ENCODE measurements around the gene TBC1D4. TPM values are rescaled to one million over a fixed set of nuclear protein-coding genes. Genes with fewer than 3 reads are reported as not detected.

Gene TBC1D4
- total RNA-seq, 4 donors from 2014 or later: 49.9 to 279 (median 211) TPM

- no peaks in the 10 kb centered on the region for H3K36me3 ChIP-seq
- intact Hi-C loops (cut with DNase I; ENCODE audit: low total_unique reads) (loop anchor here (10.0 kb wide), 1 partner anchor 310 kb away; no protein-coding TSS in a partner anchor), in situ Hi-C loops (cut with MboI; ENCODE audit: low sequenced_read_pairs in 4 of 4) (no loop called here)
- peaks cover 57 to 69% of the 10 kb centered on the region in 2 donors for H3K4me1 ChIP-seq
- H3K27ac ChIP-seq: peak overlapping the region; percentile 85 to 98 (median 92)
- DNase-seq: no peak
- ATAC-seq: no peak
- no peak for TF ChIP-seq CTCF (IDR thresholded peaks at IDR 0.05 in 4 of 5, conservative IDR thresholded peaks at IDR 0.05 in 1 of 5)
- no peaks in the 10 kb centered on the region for H3K27me3 ChIP-seq
- no peak overlapping the region for H3K4me3 ChIP-seq
- H3K9me3 ChIP-seq: no peaks in the 10 kb centered on the region
Measured at GRCh38 chr13:75454497-75454896, 27.5 kb downstream of the TBC1D4 start.

- ATAC-seq: peak; percentile 17 to 33
- Histone ChIP-seq H3K27me3 (no peaks in the 10 kb centered on the region), H3K36me3 (no peaks in the 10 kb centered on the region), H3K4me1 (peaks cover 38 to 51% of the 10 kb centered on the region in 2 donors), H3K27ac (peak overlapping the region; percentile 85 to 98 (median 92)), H3K4me3 (peak overlapping the region in 1 of 4 donors; percentile 11), H3K9me3 (no peaks in the 10 kb centered on the region)
- DNase-seq: no peak
- in situ Hi-C loops (cut with MboI; ENCODE audit: low sequenced_read_pairs in 4 of 4): no loop called here
- intact Hi-C loops (cut with DNase I; ENCODE audit: low total_unique reads): loop anchor here (10.0 kb wide), 1 partner anchor 312 kb away; no protein-coding TSS in a partner anchor
- TF ChIP-seq POLR2A (IDR thresholded peaks at IDR 0.05) (no peak), CTCF (IDR thresholded peaks at IDR 0.05 in 4 of 5, conservative IDR thresholded peaks at IDR 0.05 in 1 of 5) (no peak)
Measured at GRCh38 chr13:75452564-75452963, 29.4 kb downstream of the TBC1D4 start.

GRCh38 chr13:75447493-75447892, 34.5 kb downstream of the TBC1D4 start:
- DNase-seq: no peak
- H3K27me3 ChIP-seq: no peaks in the 10 kb centered on the region
- H3K27ac ChIP-seq: peak overlapping the region; percentile 90 to 98 (median 93)
- intact Hi-C loops (cut with DNase I; ENCODE audit: low total_unique reads) (loop anchor here (2.0 kb wide), 1 partner anchor 31 kb away; no protein-coding TSS in a partner anchor), in situ Hi-C loops (cut with MboI; ENCODE audit: low sequenced_read_pairs in 4 of 4) (no loop called here)
- no peaks in the 10 kb centered on the region for H3K9me3 ChIP-seq
- no peak overlapping the region for H3K4me3 ChIP-seq
- H3K4me1 ChIP-seq: peaks cover 41 to 46% of the 10 kb centered on the region in 2 donors
- TF ChIP-seq POLR2A (IDR thresholded peaks at IDR 0.05) (no peak), CTCF (IDR thresholded peaks at IDR 0.05 in 4 of 5, conservative IDR thresholded peaks at IDR 0.05 in 1 of 5) (no peak)
- ATAC-seq: no peak
- H3K36me3 ChIP-seq: no peaks in the 10 kb centered on the region

GRCh38 chr13:75446874-75447273, 35.1 kb downstream of the TBC1D4 start:
- peak overlapping the region in 3 of 4 donors; percentile 44 to 52 (median 46) for H3K4me3 ChIP-seq
- H3K36me3 ChIP-seq: no peaks in the 10 kb centered on the region
- in situ Hi-C loops (cut with MboI; ENCODE audit: low sequenced_read_pairs in 4 of 4): no loop called here
- peak overlapping the region; percentile 90 to 98 (median 93) for H3K27ac ChIP-seq
- H3K4me1 ChIP-seq: peaks cover 41 to 42% of the 10 kb centered on the region in 2 donors
- intact Hi-C loops (cut with DNase I; ENCODE audit: low total_unique reads): loop anchor here (2.0 kb wide), 1 partner anchor 30 kb away; no protein-coding TSS in a partner anchor
- no peak for DNase-seq
- TF ChIP-seq CTCF (IDR thresholded peaks at IDR 0.05 in 4 of 5, conservative IDR thresholded peaks at IDR 0.05 in 1 of 5): no peak
- TF ChIP-seq POLR2A (IDR thresholded peaks at IDR 0.05): no peak
- H3K9me3 ChIP-seq: no peaks in the 10 kb centered on the region
- no peaks in the 10 kb centered on the region for H3K27me3 ChIP-seq
- ATAC-seq: peak; percentile 54 to 61
